Psoas muscle (tissue), 8 donors: Measurements from ENCODE around the gene MAP1B. TPM values are rescaled to one million over a fixed set of nuclear protein-coding genes. Genes with fewer than 3 reads are reported as not detected.
"Not testable (repeated sequence)": the region's sequence is repeated elsewhere in the genome, so short reads cannot be mapped to it uniquely, and the experiment has no call there.

ENCODE experiments used
- ATAC-seq, 4 donors: fragments of 200-7000 bp; cut with Tn5 transposase; one replicate each; pipeline ENCODE4 v1.9.1; 2020; ENCODE audit warnings: moderate library complexity in 3 of 4, mild to moderate bottlenecking in 2 of 4
- DNase-seq, 2 donors: peaks; one replicate each; pipeline ENCODE4 v3.0.0-alpha.2; 2020
- H3K27ac ChIP-seq: fragments of 200-600 bp; one replicate; pipeline ENCODE4 v1.8.0; 2022
- H3K27me3 ChIP-seq, 3 donors: fragments of 200-600 bp in 1 of 3; one replicate each; pipeline versions ENCODE4 v1.6.1 to v1.8.0; 2013 to 2022; ENCODE audit warnings: low read length in 2 of 3, mild to moderate bottlenecking in 2 of 3, moderate library complexity in 1 of 3; ENCODE audit not compliant: insufficient read depth in 3 of 3
- H3K36me3 ChIP-seq, 2 donors: fragments of 200-600 bp in 1 of 2; one replicate each; pipeline versions ENCODE4 v1.6.1 to v1.8.0; 2013 to 2022; ENCODE audit warnings: low read depth in 1 of 2, mild to moderate bottlenecking in 1 of 2, moderate library complexity in 1 of 2; ENCODE audit not compliant: insufficient read depth in 1 of 2
- H3K4me1 ChIP-seq: fragments of 200-600 bp; one replicate; pipeline ENCODE4 v1.8.0; 2022
- H3K4me3 ChIP-seq: fragments of 200-600 bp; one replicate; pipeline ENCODE4 v1.8.0; 2022; ENCODE audit warnings: mild to moderate bottlenecking
- H3K9me3 ChIP-seq: fragments of 200-600 bp; one replicate; pipeline ENCODE4 v1.8.0; 2022
- WGBS, 3 donors: extraction: QIAGEN DNeasy Blood & Tissue Kit; methylation state at CpG; one replicate each; pipeline versions ENCODE4 v1.1.6 to v1.1.7; 2013; 5-methylcytosine and 5-hydroxymethylcytosine counted together
- intact Hi-C, 2 donors: fragments of 100-400 bp; cut with DNase I; formaldehyde crosslinking; loops; one replicate each; pipeline versions ENCODE4 v1.11.0 to v1.14.2; 2022
- polyA plus RNA-seq, 3 donors: library from polyadenylated mRNA; stranded (reverse); fragments of 200-250 nt; gene quantifications; one replicate each; pipeline ENCODE4 v1.2.3, GENCODE V29; 2013
- total RNA-seq, 4 donors: library from RNA; stranded (reverse); fragmentation: NEBNext Ultra II Directional in 2 of 4; extraction: Animal tissue kit (Norgen Biotek cat#: 25700) in 2 of 4; gene quantifications; one replicate each; pipeline versions ENCODE4 v1.2.1 to v1.2.4, GENCODE V29; 2021 to 2023
- TF ChIP-seq, protein P1 (sequence below): fragments of 200-600 bp; IDR thresholded peaks from one replicate; pipeline ENCODE4 v1.8.0; 2022; ENCODE audit warnings: antibody characterized with exemption
- donor health status: healthy with polysubstance abuse.
- donor health status: DM: no; HTN: no; CAD: no; lungs with moderate emphysema.
- donor health status: Bipolar disorder and iron deficiency.
- donor health status: healthy.
- donor health status: DM: yes; HTN: yes; CAD: no.
- donor health status: DM: no; HTN: no; CAD: no.
- donor health status: DM: no; HTN: no; CAD: no.
- donor health status: DM: yes; HTN: yes; CAD: no.

MAP1B gene
- total and polyA plus RNA-seq, 7 donors: 1.1 to 20.2 (median 8.5) TPM

DNA sequence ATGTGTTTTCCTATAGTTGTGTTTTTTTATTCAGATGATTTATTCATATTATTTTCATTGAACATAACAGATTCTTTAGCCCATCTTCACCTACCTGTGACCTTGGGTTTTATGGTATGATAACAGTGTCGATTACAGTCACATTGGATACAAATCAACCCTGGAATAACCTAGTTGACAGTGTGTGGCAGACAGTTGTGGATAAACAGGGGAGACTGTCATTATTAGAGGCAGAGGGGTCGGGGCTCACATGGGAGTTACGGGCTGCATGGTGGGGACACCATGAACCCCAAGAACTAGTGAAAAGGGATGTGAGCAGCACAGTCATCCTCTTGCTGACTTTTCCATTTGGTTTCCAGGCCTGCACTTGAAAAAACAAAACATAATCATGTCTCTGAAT is 29.9 kb upstream of the MAP1B start:
- DNase-seq (no peak), ATAC-seq (no peak)
- Histone ChIP-seq H3K4me3 (no peak overlapping the region), H3K27ac (no peak overlapping the region), H3K9me3 (no peaks in the 10 kb centered on the region), H3K4me1 (no peaks in the 10 kb centered on the region), H3K27me3 (peaks cover 0 to 7% (median 0%) of the 10 kb centered on the region in 3 donors), H3K36me3 (no peaks in the 10 kb centered on the region)
- TF ChIP-seq, protein P1, sequence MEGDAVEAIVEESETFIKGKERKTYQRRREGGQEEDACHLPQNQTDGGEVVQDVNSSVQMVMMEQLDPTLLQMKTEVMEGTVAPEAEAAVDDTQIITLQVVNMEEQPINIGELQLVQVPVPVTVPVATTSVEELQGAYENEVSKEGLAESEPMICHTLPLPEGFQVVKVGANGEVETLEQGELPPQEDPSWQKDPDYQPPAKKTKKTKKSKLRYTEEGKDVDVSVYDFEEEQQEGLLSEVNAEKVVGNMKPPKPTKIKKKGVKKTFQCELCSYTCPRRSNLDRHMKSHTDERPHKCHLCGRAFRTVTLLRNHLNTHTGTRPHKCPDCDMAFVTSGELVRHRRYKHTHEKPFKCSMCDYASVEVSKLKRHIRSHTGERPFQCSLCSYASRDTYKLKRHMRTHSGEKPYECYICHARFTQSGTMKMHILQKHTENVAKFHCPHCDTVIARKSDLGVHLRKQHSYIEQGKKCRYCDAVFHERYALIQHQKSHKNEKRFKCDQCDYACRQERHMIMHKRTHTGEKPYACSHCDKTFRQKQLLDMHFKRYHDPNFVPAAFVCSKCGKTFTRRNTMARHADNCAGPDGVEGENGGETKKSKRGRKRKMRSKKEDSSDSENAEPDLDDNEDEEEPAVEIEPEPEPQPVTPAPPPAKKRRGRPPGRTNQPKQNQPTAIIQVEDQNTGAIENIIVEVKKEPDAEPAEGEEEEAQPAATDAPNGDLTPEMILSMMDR: no peak
- 77 to 88% (median 84%) methylated on average over 3 of the region's 3 CpGs for WGBS, 3 donors
- intact Hi-C loops: no loop called here

DNA sequence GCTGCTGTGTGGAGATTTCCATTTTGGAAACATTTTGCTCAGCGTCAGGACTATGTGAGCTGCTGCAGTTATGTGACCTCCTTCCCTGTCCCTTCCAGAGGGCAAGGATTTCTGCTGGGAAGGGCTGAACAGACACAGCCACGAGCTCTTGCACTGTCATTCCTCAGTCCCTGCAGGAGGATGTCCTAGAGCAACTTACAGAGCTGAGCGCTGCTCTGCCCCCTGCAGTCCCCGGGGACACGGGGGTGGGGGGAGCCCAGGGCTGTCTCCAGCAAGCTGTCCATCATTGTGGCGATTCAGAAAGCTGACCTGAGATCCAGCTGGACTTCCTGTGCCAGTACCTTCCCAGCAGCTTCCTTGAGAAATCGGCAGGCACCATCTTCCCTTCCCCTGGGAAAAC is 28.0 kb upstream of the MAP1B start:
- TF ChIP-seq, protein P1: no peak
- Histone ChIP-seq H3K9me3 (no peaks in the 10 kb centered on the region), H3K27me3 (peaks cover 0 to 7% (median 0%) of the 10 kb centered on the region in 3 donors), H3K36me3 (no peaks in the 10 kb centered on the region), H3K4me1 (no peaks in the 10 kb centered on the region), H3K27ac (no peak overlapping the region), H3K4me3 (no peak overlapping the region)
- DNase-seq (peak in 1 of 2 donors; percentile 48), ATAC-seq (no peak)
- intact Hi-C loops: no loop called here
- 9 to 17% (median 11%) methylated on average over 7 of the region's 7 CpGs for WGBS, 3 donors

DNA sequence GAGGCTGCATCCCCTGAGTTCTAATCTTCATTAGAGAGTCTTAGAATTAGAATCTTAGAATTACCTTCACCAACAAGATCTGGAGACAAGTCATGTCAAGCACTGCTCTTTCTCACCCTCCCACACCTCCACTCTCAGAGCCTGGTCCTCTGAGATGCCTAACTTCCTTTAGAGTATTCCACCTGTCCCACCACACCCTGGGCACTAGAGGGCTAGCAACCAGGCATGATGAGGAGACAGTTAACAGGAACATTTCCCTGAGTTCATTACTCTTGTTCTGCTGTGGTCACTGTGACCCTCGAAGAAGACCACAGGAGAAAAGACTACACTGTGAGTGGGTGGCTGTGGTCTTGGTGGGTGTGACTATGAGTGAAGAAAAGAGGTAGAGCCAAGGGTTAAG is 25.2 kb upstream of the MAP1B start:
- Histone ChIP-seq H3K9me3 (no peaks in the 10 kb centered on the region), H3K4me3 (no peak overlapping the region), H3K27ac (no peak overlapping the region), H3K36me3 (no peaks in the 10 kb centered on the region), H3K27me3 (peaks cover 0 to 7% (median 2%) of the 10 kb centered on the region in 3 donors), H3K4me1 (no peaks in the 10 kb centered on the region)
- ATAC-seq (no peak), DNase-seq (no peak)
- TF ChIP-seq, protein P1: no peak
- intact Hi-C loops: no loop called here
- 55 to 70% (median 65%) methylated on average over 1 of the region's 1 CpG for WGBS, 3 donors

DNA sequence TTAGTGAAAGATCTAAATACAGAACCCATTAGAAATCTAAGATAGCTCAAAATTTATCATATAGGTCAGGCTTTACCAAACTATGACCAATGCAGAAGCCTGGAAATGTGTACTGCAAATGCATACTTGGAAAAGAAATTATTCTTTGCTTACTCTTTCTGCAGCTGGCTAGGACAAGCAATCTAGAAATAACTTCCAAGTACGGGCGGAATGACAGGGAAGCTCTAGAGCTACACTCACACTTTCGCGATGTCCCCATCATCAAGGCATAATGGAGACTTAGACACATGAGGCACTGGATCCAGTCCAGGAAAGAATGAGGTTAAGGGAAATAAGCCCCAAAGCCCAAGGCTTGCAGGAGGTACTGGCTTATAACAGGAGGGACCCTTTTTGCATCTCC is 22.4 kb upstream of the MAP1B start:
- Histone ChIP-seq H3K36me3 (no peaks in the 10 kb centered on the region), H3K27ac (no peak overlapping the region), H3K9me3 (no peaks in the 10 kb centered on the region), H3K4me3 (no peak overlapping the region), H3K27me3 (peaks cover 0 to 6% (median 2%) of the 10 kb centered on the region in 3 donors), H3K4me1 (no peaks in the 10 kb centered on the region)
- WGBS, 3 donors: 33 to 64% (median 44%) methylated on average over 4 of the region's 4 CpGs
- intact Hi-C loops: no loop called here
- DNase-seq (no peak), ATAC-seq (no peak)
- TF ChIP-seq, protein P1: no peak

DNA sequence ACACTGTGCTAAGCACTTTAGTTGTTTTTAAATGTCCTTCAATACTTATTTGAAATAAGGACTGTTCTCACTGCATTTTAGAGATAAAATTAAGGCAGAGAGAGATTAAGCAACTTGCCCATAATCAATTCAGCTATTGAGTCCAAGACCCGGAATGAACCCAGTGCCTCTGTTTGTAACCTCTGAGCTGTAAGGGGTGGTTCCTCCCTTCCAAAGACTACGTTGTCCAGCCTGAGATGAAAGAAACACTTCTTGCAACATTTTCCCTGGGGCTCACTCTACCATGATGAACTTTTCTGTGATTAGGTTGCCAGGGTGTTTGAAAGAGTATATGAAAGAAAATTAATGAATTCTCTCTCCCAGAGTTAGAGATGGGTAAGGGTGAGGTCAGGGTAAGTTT is 22.0 kb upstream of the MAP1B start:
- intact Hi-C loops: no loop called here
- WGBS, 3 donors: 40 to 51% (median 50%) methylated on average over 2 of the region's 2 CpGs
- ATAC-seq: no peak
- TF ChIP-seq, protein P1: no peak
- Histone ChIP-seq H3K4me3 (no peak overlapping the region), H3K27ac (no peak overlapping the region), H3K27me3 (peaks cover 0 to 2% (median 2%) of the 10 kb centered on the region in 3 donors), H3K36me3 (no peaks in the 10 kb centered on the region), H3K9me3 (no peaks in the 10 kb centered on the region), H3K4me1 (no peaks in the 10 kb centered on the region)
- no peak for DNase-seq

DNA sequence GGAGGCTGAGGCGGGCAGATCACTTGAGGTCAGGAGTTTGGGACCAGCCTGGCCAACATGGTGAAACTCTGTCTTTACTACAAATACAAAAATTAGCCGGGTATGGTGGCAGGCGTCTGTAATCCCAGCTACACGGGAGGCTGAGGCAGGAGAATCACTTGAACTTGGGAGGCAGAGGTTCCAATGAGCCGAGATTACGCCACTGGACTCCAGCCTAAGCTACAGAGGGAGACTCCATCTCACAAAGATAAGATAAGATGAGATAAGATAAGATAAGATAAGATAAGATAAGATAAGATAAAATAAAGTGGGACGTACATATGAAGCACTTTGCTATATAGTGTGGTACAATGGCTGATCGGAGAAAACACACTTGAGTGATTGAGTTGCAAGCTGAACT is 17.6 kb upstream of the MAP1B start:
- H3K27ac ChIP-seq, H3K27me3 ChIP-seq, ATAC-seq, intact Hi-C loops, H3K4me3 ChIP-seq, H3K36me3 ChIP-seq, H3K9me3 ChIP-seq, DNase-seq, H3K4me1 ChIP-seq: not testable (repeated sequence)
- WGBS, 3 donors: 87 to 94% (median 88%) methylated on average over 8 of the region's 8 CpGs
